ENCODE results near the gene LPAR3. TPM values are rescaled to one million over a fixed set of nuclear protein-coding genes. Genes with fewer than 3 reads are reported as not detected.

LPAR3 gene
- total RNA-seq, 4 donors from 2014 or later: 0.40 to 1.4 (median 0.78) TPM; not detected in 1

DNA sequence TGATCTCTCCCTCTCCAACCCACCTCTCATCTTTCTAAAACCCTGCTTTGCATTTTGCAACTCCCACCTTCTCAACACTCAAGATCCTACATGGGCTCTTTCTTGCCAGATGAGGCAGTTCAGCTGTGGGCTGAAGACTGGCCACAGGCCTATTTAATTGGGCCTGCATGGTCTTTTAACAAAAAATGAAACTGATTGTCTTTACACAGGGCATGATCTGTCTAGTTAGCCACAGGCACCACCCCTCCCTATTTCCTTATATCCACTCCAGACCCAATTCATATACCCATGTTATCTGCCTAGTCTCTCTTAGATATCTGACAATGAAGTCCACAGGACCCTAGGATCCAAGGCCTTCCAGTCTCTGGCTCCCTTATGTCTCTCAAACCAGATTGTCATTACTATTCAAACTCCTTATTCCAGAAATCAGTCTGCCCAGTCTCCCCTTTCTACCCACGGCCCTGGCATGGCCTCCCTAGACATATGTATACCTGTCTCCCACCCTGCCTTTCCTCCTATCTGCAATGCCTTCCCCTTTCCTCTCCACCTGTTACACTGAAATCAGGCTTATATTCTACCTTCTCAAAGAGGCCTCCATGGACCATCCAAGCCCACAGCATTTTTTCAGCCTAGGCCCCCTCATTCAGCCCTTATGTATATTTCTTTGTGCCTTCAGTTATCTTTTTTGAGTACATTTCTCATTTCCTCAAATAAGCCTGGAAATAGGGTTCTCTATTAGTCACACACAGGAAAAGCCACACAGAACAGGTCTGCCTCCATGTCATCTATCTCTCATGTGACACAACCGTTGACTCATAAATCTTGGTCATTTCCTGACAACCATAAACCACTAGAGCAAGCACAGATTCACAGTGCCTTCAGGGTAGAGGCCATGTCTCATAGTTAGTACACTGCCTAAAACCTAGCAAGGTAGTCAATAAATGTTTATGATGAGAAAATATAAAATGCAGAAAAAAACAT is 39.0 kb downstream of the LPAR3 start:
- H3K27ac ChIP-seq: no peak overlapping the region
- H3K36me3 ChIP-seq: no peaks in the 10 kb centered on the region
- WGBS, 2 donors: 77 to 79% methylated on average over 2 of the region's 2 CpGs
- H3K9me3 ChIP-seq: no peaks in the 10 kb centered on the region
- H3K4me3 ChIP-seq (replicated peaks in 1 of 3): no peak overlapping the region
- H3K4me1 ChIP-seq: no peaks in the 10 kb centered on the region
- TF ChIP-seq POLR2A (IDR thresholded peaks at IDR 0.05): no peak
- H3K27me3 ChIP-seq: no peaks in the 10 kb centered on the region
- intact Hi-C loops (cut with DNase I): no loop called here
- DNase-seq: no peak

DNA sequence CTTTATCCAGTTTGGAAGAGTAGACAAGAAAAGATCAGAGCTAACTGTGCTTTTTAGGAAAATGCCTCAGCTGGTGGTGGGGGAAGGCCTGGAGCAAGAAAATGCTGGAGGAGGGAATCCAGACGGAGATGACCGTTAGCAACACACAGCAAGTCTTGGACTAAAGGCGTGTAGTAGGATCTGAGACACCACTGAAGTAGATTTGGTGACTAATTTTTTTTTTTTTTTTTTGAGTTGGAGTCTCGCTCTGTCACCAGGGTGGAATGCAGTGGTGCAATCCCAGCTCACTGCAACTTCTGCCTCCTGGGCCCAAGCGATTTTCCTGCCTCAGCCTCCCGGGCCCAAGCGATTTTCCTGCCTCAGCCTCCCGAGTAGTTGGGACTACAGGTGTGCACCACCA is 41.2 kb downstream of the LPAR3 start:
- H3K9me3 ChIP-seq: no peaks in the 10 kb centered on the region
- H3K4me1 ChIP-seq: peaks cover 6 to 12% of the 10 kb centered on the region in 2 donors
- H3K27me3 ChIP-seq: no peaks in the 10 kb centered on the region
- no peaks in the 10 kb centered on the region for H3K36me3 ChIP-seq
- no peak overlapping the region for H3K27ac ChIP-seq
- intact Hi-C loops (cut with DNase I): no loop called here
- WGBS, 2 donors: 90 to 93% methylated on average over 8 of the region's 8 CpGs
- no peak overlapping the region for H3K4me3 ChIP-seq (replicated peaks in 1 of 3)
- TF ChIP-seq, protein P1, sequence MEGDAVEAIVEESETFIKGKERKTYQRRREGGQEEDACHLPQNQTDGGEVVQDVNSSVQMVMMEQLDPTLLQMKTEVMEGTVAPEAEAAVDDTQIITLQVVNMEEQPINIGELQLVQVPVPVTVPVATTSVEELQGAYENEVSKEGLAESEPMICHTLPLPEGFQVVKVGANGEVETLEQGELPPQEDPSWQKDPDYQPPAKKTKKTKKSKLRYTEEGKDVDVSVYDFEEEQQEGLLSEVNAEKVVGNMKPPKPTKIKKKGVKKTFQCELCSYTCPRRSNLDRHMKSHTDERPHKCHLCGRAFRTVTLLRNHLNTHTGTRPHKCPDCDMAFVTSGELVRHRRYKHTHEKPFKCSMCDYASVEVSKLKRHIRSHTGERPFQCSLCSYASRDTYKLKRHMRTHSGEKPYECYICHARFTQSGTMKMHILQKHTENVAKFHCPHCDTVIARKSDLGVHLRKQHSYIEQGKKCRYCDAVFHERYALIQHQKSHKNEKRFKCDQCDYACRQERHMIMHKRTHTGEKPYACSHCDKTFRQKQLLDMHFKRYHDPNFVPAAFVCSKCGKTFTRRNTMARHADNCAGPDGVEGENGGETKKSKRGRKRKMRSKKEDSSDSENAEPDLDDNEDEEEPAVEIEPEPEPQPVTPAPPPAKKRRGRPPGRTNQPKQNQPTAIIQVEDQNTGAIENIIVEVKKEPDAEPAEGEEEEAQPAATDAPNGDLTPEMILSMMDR (IDR thresholded peaks at IDR 0.05): no peak
- TF ChIP-seq POLR2A (IDR thresholded peaks at IDR 0.05): no peak
- DNase-seq: no peak

DNA sequence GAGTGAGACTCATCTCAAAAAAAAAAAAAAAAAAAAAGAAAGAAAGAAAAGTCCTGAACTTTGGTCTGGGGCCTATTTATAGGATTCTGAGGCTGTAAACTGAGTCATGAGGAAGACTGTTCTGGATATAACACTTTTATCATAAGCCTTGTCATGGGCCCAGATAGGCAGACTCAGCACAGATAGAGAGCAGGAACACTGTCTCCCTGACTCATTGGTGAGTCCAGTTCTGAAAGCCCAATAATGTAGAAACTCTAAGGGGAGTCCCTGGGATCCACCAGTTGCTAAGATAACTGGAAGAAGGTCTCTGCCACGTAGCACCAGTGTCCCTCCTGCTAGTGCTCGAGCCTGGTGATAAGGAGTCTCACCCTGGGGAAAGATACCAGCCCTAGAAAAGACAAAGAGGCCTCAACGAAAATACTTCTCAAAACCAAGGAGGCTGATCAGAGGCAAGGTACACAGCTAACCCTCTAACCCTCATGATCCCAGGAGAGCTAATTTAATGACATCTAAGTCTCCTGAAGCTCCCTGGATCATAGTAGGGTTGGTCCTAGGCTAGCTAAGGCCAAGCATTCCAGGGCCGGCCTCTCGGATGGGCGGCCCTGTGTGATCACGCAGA is 43.5 kb downstream of the LPAR3 start:
- no peak for TF ChIP-seq POLR2A (IDR thresholded peaks at IDR 0.05)
- TF ChIP-seq, protein P1 (IDR thresholded peaks at IDR 0.05): no peak
- Histone ChIP-seq H3K4me1 (peaks cover 6 to 12% of the 10 kb centered on the region in 2 donors), H3K4me3 (replicated peaks in 1 of 3) (no peak overlapping the region), H3K27me3 (no peaks in the 10 kb centered on the region), H3K36me3 (no peaks in the 10 kb centered on the region), H3K27ac (no peak overlapping the region), H3K9me3 (no peaks in the 10 kb centered on the region)
- no peak for DNase-seq
- intact Hi-C loops (cut with DNase I): no loop called here
- 76 to 78% methylated on average over 7 of the region's 7 CpGs for WGBS, 2 donors

DNA sequence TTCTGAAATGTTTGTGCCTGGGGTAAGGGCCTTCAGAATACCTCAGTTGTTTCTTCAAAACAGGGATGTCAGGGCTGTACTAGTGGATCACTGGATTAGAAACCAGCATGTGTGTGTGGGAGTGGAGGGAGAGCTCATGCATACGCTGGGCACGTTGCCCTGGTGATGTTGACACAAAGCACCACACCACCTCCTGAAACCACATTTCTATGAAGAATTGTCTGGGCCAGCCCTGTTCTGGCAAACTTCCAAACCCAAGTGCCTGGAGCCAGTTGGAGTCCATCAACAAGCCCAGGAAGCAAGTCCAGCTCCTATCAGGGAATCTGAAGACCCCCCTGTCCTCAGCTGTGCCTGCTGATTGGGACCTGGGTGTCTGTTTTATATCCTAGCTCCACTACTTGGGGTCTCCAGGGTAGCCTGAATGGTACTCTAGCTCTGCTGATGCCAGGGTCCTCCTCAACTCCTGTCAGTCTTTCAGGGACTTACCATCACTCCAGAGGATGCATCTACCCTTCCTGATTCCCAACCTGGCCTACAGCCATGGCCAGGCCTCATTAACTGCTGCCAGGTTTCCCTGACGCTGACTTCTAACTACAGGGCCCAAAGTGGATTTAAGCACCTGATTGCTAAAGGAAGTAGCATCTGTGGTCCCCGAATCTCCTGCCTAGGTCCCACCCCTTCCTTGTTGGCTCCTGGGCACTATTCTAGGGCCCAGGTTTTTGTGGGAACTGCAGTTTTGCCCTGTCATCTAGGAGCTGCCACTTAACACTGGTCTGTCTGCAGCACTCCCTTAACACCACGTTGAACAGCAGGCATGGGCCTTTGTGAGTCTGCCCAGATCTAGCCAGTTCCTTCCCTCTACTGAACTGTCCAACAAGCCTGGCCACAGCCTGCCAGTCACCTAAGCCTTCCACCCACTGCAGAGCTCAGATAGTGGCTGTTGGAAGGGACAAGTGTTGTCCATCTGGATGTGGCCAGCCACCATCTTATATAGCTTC is 45.5 kb downstream of the LPAR3 start:
- WGBS, 2 donors: 20 to 22% methylated on average over 5 of the region's 5 CpGs
- H3K27me3 ChIP-seq: no peaks in the 10 kb centered on the region
- H3K36me3 ChIP-seq: no peaks in the 10 kb centered on the region
- TF ChIP-seq, protein P1 (IDR thresholded peaks at IDR 0.05): no peak
- TF ChIP-seq POLR2A (IDR thresholded peaks at IDR 0.05): no peak
- no peak overlapping the region for H3K4me3 ChIP-seq (replicated peaks in 1 of 3)
- H3K9me3 ChIP-seq: no peaks in the 10 kb centered on the region
- H3K4me1 ChIP-seq: peaks cover 6 to 17% of the 10 kb centered on the region in 2 donors
- peak; percentile 97 to 98 for DNase-seq
- peak overlapping the region in 2 of 3 donors; percentile 26 to 51 for H3K27ac ChIP-seq
- intact Hi-C loops (cut with DNase I): no loop called here

DNA sequence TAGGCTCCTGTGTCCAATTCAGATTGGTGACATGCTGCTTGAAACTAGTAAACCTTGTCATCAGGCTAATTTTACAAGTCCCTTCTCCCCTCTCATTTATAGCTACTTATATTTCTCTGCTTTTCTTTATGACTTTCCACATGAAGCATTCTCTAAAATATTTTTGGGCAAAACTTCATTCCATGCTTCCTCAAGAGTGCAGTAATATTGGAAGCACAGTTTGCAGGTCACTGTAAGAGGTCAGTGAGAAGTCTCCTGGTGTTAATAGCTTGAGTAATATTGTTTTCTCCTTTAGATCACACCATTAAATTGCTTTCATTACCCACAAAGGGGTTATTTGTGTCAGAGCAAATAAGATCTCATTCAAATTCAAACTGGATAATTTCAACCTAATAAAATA is 46.6 kb downstream of the LPAR3 start:
- Histone ChIP-seq H3K27me3 (no peaks in the 10 kb centered on the region), H3K27ac (no peak overlapping the region), H3K36me3 (no peaks in the 10 kb centered on the region), H3K4me1 (peaks cover 6 to 17% of the 10 kb centered on the region in 2 donors), H3K4me3 (replicated peaks in 1 of 3) (no peak overlapping the region), H3K9me3 (no peaks in the 10 kb centered on the region)
- no peak for DNase-seq
- TF ChIP-seq, protein P1 (IDR thresholded peaks at IDR 0.05): no peak
- TF ChIP-seq POLR2A (IDR thresholded peaks at IDR 0.05): no peak
- intact Hi-C loops (cut with DNase I): no loop called here
